HepG2 (cell line): ENCODE data around the gene ART3. TPM values are rescaled to one million over a fixed set of nuclear protein-coding genes. Genes with fewer than 3 reads are reported as not detected.

Source experiments
- AFF4 ChIP-seq: sonication (generic); formaldehyde crosslinking; IDR thresholded peaks from 2 replicates; pipeline ENCODE4 v1.4.0; 2020; ENCODE audit warnings: missing genetic modification reagents
- FOXP1 ChIP-seq, 2 experiments: fragments of 450-650 bp in 1 of 2; IDR thresholded peaks; 2 replicates each; pipeline ENCODE4 v1.6.1; 2017 to 2018; ENCODE audit warnings: antibody characterized with exemption in 1 of 2
- HNRNPL ChIP-seq: fragments of 200-400 bp; formaldehyde crosslinking; IDR thresholded peaks from 2 replicates; pipeline ENCODE4 v1.6.1; 2017; ENCODE audit warnings: mild to moderate bottlenecking, low read depth, low read length
- KLF12 ChIP-seq: sonication (generic); formaldehyde crosslinking; IDR thresholded peaks from 2 replicates; pipeline ENCODE4 v1.4.0; 2020; ENCODE audit warnings: missing genetic modification reagents, borderline replicate concordance
- MIXL1 ChIP-seq: IDR thresholded peaks from 2 replicates; pipeline ENCODE4 v1.6.1; 2016
- POLR2A ChIP-seq, 2 experiments: IDR thresholded peaks; 2 replicates each; pipeline ENCODE4 v1.6.1; 2011; ENCODE audit warnings: low read depth in 2 of 2, low read length in 2 of 2, mild to moderate bottlenecking in 1 of 2, moderate library complexity in 1 of 2; ENCODE audit not compliant: insufficient read depth in 1 of 2
- RAD21 ChIP-seq: fragments of 450-650 bp; formaldehyde crosslinking; IDR thresholded peaks from 2 replicates; pipeline ENCODE4 v1.5.0; 2020; ENCODE audit warnings: mild to moderate bottlenecking
- RAD51 ChIP-seq: fragments of 450-650 bp; IDR thresholded peaks from 2 replicates; pipeline ENCODE4 v1.6.1; 2016; ENCODE audit warnings: borderline replicate concordance
- ZBTB3 ChIP-seq: sonication (generic); formaldehyde crosslinking; IDR thresholded peaks from 2 replicates; pipeline ENCODE4 v1.4.0; 2020; ENCODE audit warnings: low read depth, mild to moderate bottlenecking, moderate library complexity, missing genetic modification reagents, borderline replicate concordance
- ZKSCAN1 ChIP-seq: fragments of 150-350 bp; IDR thresholded peaks from 2 replicates; pipeline ENCODE4 v1.6.1; 2014; ENCODE audit warnings: low read length
- ZNF816 ChIP-seq: sonication (generic); formaldehyde crosslinking; IDR thresholded peaks from 2 replicates; pipeline ENCODE4 v1.8.0; 2022; ENCODE audit warnings: missing genetic modification reagents, mild to moderate bottlenecking, borderline replicate concordance
- polyA plus RNA-seq, 8 experiments: library from polyadenylated mRNA; depleted of rRNA in 3 of 8; stranded (reverse) in 7 of 8; unstranded in 1 of 8; fragments of >200 nt; fragmentation: Illumina TruSeq in 4 of 8; extraction: Trizol in 4 of 8; gene quantifications; 2 replicates each; pipeline versions ENCODE4 v1.2.1 to v1.2.3, GENCODE V29; 2011 to 2016; ENCODE audit warnings: low read depth in 4 of 8, missing spikeins in 1 of 8, mixed read lengths in 1 of 8; ENCODE audit not compliant: insufficient read depth in 1 of 8
- total RNA-seq, 5 experiments: library from RNA; depleted of rRNA; stranded (reverse); fragments of >200 nt; fragmentation: Illumina TruSeq; extraction: Trizol; gene quantifications; 2 replicates each; pipeline ENCODE4 v1.2.3, GENCODE V29; 2016; ENCODE audit warnings: low read depth in 1 of 5
- TF ChIP-seq, protein P1 (sequence below): sonication (generic); formaldehyde crosslinking; IDR thresholded peaks from 2 replicates; pipeline ENCODE4 v1.4.0; 2020; ENCODE audit warnings: mild to moderate bottlenecking, missing genetic modification reagents, borderline replicate concordance
- TF ChIP-seq, protein P2 (sequence below), 2 experiments: IDR thresholded peaks; 2 replicates each; pipeline ENCODE4 v1.6.1; 2011 to 2012; ENCODE audit warnings: low read length in 2 of 2, borderline replicate concordance in 1 of 2, low read depth in 1 of 2, mild to moderate bottlenecking in 1 of 2, moderate library complexity in 1 of 2
- TF ChIP-seq, protein P3 (sequence below): sonication (generic); formaldehyde crosslinking; IDR thresholded peaks from 2 replicates; pipeline ENCODE4 v1.8.0; 2023; ENCODE audit warnings: mild to moderate bottlenecking, missing genetic modification reagents

ART3 gene
- total and polyA plus RNA-seq, 2 of the 13 experiments (the other 11 are each of a cell fraction or from before 2014, with no cell fraction given): not detected

- TF ChIP-seq HNRNPL (0 out of 2 replicates have a peak, but pooled peaks have one; percentile 55), MIXL1 (CRISPR knock-in tag) (peak; percentile 85), ZNF816 (no peak; the same call in 1 of the 2 replicates), POLR2A (IDR thresholded peaks at IDR 0.05; ENCODE audit: insufficient read depth in 1 of 2, low read depth in 2 of 2, low read length in 2 of 2) (peak; percentile 80 to 92), RAD21 (CRISPR knock-in tag) (0 out of 2 replicates have a peak, but pooled peaks have one; percentile 10), RAD51 (no peak), ZBTB3 (CRISPR knock-in tag) (peak; percentile 88), KLF12 (CRISPR knock-in tag) (no peak; the same call in 1 of the 2 replicates), ZKSCAN1 (peak; percentile 59; the same call in 1 of the 2 replicates), FOXP1 (IDR thresholded peaks at IDR 0.05) (no peak), FOXP1 (CRISPR knock-in tag; IDR thresholded peaks at IDR 0.05) (peak; percentile 26; the same call in 1 of the 2 replicates), AFF4 (CRISPR knock-in tag) (0 out of 2 replicates have a peak, but pooled peaks have one; percentile 49)
- TF ChIP-seq, protein P1, sequence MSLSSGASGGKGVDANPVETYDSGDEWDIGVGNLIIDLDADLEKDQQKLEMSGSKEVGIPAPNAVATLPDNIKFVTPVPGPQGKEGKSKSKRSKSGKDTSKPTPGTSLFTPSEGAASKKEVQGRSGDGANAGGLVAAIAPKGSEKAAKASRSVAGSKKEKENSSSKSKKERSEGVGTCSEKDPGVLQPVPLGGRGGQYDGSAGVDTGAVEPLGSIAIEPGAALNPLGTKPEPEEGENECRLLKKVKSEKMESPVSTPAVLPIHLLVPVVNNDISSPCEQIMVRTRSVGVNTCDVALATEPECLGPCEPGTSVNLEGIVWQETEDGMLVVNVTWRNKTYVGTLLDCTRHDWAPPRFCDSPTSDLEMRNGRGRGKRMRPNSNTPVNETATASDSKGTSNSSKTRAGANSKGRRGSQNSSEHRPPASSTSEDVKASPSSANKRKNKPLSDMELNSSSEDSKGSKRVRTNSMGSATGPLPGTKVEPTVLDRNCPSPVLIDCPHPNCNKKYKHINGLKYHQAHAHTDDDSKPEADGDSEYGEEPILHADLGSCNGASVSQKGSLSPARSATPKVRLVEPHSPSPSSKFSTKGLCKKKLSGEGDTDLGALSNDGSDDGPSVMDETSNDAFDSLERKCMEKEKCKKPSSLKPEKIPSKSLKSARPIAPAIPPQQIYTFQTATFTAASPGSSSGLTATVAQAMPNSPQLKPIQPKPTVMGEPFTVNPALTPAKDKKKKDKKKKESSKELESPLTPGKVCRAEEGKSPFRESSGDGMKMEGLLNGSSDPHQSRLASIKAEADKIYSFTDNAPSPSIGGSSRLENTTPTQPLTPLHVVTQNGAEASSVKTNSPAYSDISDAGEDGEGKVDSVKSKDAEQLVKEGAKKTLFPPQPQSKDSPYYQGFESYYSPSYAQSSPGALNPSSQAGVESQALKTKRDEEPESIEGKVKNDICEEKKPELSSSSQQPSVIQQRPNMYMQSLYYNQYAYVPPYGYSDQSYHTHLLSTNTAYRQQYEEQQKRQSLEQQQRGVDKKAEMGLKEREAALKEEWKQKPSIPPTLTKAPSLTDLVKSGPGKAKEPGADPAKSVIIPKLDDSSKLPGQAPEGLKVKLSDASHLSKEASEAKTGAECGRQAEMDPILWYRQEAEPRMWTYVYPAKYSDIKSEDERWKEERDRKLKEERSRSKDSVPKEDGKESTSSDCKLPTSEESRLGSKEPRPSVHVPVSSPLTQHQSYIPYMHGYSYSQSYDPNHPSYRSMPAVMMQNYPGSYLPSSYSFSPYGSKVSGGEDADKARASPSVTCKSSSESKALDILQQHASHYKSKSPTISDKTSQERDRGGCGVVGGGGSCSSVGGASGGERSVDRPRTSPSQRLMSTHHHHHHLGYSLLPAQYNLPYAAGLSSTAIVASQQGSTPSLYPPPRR (CRISPR knock-in tag): peak; percentile 46; the same call in 1 of the 2 replicates
- TF ChIP-seq, protein P2, sequence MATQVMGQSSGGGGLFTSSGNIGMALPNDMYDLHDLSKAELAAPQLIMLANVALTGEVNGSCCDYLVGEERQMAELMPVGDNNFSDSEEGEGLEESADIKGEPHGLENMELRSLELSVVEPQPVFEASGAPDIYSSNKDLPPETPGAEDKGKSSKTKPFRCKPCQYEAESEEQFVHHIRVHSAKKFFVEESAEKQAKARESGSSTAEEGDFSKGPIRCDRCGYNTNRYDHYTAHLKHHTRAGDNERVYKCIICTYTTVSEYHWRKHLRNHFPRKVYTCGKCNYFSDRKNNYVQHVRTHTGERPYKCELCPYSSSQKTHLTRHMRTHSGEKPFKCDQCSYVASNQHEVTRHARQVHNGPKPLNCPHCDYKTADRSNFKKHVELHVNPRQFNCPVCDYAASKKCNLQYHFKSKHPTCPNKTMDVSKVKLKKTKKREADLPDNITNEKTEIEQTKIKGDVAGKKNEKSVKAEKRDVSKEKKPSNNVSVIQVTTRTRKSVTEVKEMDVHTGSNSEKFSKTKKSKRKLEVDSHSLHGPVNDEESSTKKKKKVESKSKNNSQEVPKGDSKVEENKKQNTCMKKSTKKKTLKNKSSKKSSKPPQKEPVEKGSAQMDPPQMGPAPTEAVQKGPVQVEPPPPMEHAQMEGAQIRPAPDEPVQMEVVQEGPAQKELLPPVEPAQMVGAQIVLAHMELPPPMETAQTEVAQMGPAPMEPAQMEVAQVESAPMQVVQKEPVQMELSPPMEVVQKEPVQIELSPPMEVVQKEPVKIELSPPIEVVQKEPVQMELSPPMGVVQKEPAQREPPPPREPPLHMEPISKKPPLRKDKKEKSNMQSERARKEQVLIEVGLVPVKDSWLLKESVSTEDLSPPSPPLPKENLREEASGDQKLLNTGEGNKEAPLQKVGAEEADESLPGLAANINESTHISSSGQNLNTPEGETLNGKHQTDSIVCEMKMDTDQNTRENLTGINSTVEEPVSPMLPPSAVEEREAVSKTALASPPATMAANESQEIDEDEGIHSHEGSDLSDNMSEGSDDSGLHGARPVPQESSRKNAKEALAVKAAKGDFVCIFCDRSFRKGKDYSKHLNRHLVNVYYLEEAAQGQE (IDR thresholded peaks at IDR 0.05; ENCODE audit: borderline replicate concordance in 1 of 2, low read depth in 1 of 2, low read length in 2 of 2): peak in 1 of 2 experiments; percentile 53; a peak in 1 of 4 replicates
- TF ChIP-seq, protein P3, sequence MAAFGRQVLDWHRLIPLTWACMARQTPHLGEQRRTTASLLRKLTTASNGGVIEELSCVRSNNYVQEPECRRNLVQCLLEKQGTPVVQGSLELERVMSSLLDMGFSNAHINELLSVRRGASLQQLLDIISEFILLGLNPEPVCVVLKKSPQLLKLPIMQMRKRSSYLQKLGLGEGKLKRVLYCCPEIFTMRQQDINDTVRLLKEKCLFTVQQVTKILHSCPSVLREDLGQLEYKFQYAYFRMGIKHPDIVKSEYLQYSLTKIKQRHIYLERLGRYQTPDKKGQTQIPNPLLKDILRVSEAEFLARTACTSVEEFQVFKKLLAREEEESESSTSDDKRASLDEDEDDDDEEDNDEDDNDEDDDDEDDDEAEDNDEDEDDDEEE (CRISPR knock-in tag): peak; percentile 72; the same call in 1 of the 2 replicates
Measured at GRCh38 chr4:76148142-76148865, 73.8 kb downstream of the ART3 start, which contains the start of gene NUP54 (continued).
